Keratinocyte (primary cell): ENCODE results near the gene PHLDA3.

Experiments
- EZH2 ChIP-seq: IDR thresholded peaks from one replicate; pipeline ENCODE4 v1.6.1; 2012; ENCODE audit warnings: inconsistent platforms, mild to moderate bottlenecking, low read length, moderate library complexity
- TF ChIP-seq, protein P1 (sequence below), 3 experiments: IDR thresholded peaks in 1 of 3; conservative IDR thresholded peaks in 1 of 3; optimal IDR thresholded peaks in 1 of 3; 2 replicates in 2 of 3; 3 replicates in 1 of 3; pipeline versions ENCODE3 to v1.5.1; 2011; ENCODE audit warnings: low read length in 3 of 3, mild to moderate bottlenecking in 3 of 3, moderate library complexity in 2 of 3, control low read depth in 1 of 3, inconsistent platforms in 1 of 3; ENCODE audit not compliant: insufficient read depth in 2 of 3; ENCODE audit errors: extremely low read depth in 1 of 3

GRCh38 chr1:201475130-201475529 is 6.1 kb upstream of the PHLDA3 start:
- TF ChIP-seq, protein P1, sequence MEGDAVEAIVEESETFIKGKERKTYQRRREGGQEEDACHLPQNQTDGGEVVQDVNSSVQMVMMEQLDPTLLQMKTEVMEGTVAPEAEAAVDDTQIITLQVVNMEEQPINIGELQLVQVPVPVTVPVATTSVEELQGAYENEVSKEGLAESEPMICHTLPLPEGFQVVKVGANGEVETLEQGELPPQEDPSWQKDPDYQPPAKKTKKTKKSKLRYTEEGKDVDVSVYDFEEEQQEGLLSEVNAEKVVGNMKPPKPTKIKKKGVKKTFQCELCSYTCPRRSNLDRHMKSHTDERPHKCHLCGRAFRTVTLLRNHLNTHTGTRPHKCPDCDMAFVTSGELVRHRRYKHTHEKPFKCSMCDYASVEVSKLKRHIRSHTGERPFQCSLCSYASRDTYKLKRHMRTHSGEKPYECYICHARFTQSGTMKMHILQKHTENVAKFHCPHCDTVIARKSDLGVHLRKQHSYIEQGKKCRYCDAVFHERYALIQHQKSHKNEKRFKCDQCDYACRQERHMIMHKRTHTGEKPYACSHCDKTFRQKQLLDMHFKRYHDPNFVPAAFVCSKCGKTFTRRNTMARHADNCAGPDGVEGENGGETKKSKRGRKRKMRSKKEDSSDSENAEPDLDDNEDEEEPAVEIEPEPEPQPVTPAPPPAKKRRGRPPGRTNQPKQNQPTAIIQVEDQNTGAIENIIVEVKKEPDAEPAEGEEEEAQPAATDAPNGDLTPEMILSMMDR (optimal IDR thresholded peaks at IDR 0.05 in 1 of 3, IDR thresholded peaks at IDR 0.05 in 1 of 3, conservative IDR thresholded peaks at IDR 0.05 in 1 of 3; ENCODE audit: extremely low read depth in 1 of 3, insufficient read depth in 2 of 3, low read length in 3 of 3) = no peak
- TF ChIP-seq EZH2 = no peak
